Measurements from ENCODE around the gene PEMT.

- no peak for TF ChIP-seq ATF1 (CRISPR knock-in tag; IDR thresholded peaks at IDR 0.05)
- no peak for TF ChIP-seq TEAD4 (CRISPR knock-in tag; IDR thresholded peaks at IDR 0.05)
- TF ChIP-seq CTCF (IDR thresholded peaks at IDR 0.05): no peak
- TF ChIP-seq PREB (CRISPR knock-in tag; IDR thresholded peaks at IDR 0.05; ENCODE audit: borderline replicate concordance): no peak
- no peak for TF ChIP-seq ESRRA (CRISPR knock-in tag; IDR thresholded peaks at IDR 0.05; ENCODE audit: borderline replicate concordance)
- TF ChIP-seq ZNF423 (CRISPR knock-in tag; IDR thresholded peaks at IDR 0.05): no peak
- TF ChIP-seq ETV6 (CRISPR knock-in tag; IDR thresholded peaks at IDR 0.05): no peak
Measured at GRCh38 chr17:17621254-17621653, 29.7 kb upstream of the PEMT start.

Measured in WTC11 (cell line).